Ishikawa (cell line): ENCODE results near the gene WIPI1.

Source experiments
- CEBPB ChIP-seq: IDR thresholded peaks from 2 replicates; pipeline ENCODE4 v1.6.1; 2012
- CREB1 ChIP-seq: IDR thresholded peaks from 2 replicates; pipeline ENCODE4 v1.6.1; 2012; ENCODE audit warnings: low read depth
- EGR1 ChIP-seq: IDR thresholded peaks from 2 replicates; pipeline ENCODE4 v1.6.1; 2012
- FOXM1 ChIP-seq: IDR thresholded peaks from 2 replicates; pipeline ENCODE4 v1.6.1; 2012; ENCODE audit warnings: low read depth, borderline replicate concordance
- MAX ChIP-seq: IDR thresholded peaks from 2 replicates; pipeline ENCODE4 v1.6.1; 2012
- RAD21 ChIP-seq: IDR thresholded peaks from 2 replicates; pipeline ENCODE4 v1.6.1; 2012; ENCODE audit warnings: low read depth
- REST ChIP-seq: IDR thresholded peaks from 2 replicates; pipeline ENCODE4 v1.6.1; 2012; ENCODE audit warnings: low read depth, mild to moderate bottlenecking
- TAF1 ChIP-seq: IDR thresholded peaks from 2 replicates; pipeline ENCODE4 v1.6.1; 2012; ENCODE audit warnings: low read depth, mild to moderate bottlenecking
- TCF12 ChIP-seq: IDR thresholded peaks from 2 replicates; pipeline ENCODE4 v1.6.1; 2012; ENCODE audit warnings: low read depth
- TEAD4 ChIP-seq: IDR thresholded peaks from 2 replicates; pipeline ENCODE4 v1.6.1; 2012
- YY1 ChIP-seq: IDR thresholded peaks from 2 replicates; pipeline ENCODE4 v1.6.1; 2012; ENCODE audit warnings: low read depth
- TF ChIP-seq, protein P1 (sequence below): IDR thresholded peaks from 2 replicates; pipeline ENCODE4 v1.6.1; 2012

DNA sequence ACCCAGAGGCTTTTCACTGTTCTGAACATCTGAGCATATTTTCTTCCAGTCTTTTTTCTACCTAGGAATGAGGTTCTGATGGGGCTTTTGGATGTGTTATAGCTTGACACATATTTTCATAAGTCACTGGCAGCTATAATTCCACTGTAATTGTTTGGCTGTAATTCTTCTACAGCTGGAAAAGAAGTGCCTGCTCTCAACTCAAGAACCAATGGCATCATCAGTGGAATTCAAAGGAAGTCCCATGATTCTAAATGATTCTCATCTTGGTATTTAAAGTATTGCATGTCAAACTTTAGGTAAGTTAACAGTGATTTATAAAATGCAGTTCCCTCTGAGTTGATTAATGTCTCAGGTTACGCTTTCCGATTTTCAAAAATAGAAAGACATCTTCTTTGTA lies 16.8 kb downstream of the WIPI1 start:
- TF ChIP-seq EGR1: no peak
- no peak for TF ChIP-seq REST
- no peak for TF ChIP-seq CREB1
- TF ChIP-seq FOXM1: no peak
- TF ChIP-seq RAD21: no peak
- TF ChIP-seq TEAD4: no peak
- no peak for TF ChIP-seq TAF1
- no peak for TF ChIP-seq YY1
- no peak for TF ChIP-seq CEBPB
- TF ChIP-seq, protein P1, sequence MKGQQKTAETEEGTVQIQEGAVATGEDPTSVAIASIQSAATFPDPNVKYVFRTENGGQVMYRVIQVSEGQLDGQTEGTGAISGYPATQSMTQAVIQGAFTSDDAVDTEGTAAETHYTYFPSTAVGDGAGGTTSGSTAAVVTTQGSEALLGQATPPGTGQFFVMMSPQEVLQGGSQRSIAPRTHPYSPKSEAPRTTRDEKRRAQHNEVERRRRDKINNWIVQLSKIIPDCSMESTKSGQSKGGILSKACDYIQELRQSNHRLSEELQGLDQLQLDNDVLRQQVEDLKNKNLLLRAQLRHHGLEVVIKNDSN: no peak
- TF ChIP-seq TCF12: no peak
- no peak for TF ChIP-seq MAX
